Effector memory CD4-positive, alpha-beta T cell (primary cell): ENCODE results near the gene RBM20.
"Not testable (repeated sequence)": the region's sequence is repeated elsewhere in the genome, so short reads cannot be mapped to it uniquely, and the experiment has no call there.

Source experiments
- DNase-seq, 3 donors: peaks; one replicate each; pipeline ENCODE4 v3.0.0-alpha.2; 2020
- H3K27ac ChIP-seq: 2 replicates; pipeline ENCODE4 v1.7.0; 2013; ENCODE audit warnings: mild to moderate bottlenecking, low read length, moderate library complexity; ENCODE audit not compliant: insufficient read depth, poor library complexity, severe bottlenecking
- H3K27me3 ChIP-seq: replicated peaks from 2 replicates; pipeline ENCODE4 v1.7.0; 2013; ENCODE audit warnings: mild to moderate bottlenecking, low read length; ENCODE audit not compliant: insufficient read depth, control insufficient read depth, poor library complexity, severe bottlenecking
- H3K36me3 ChIP-seq: 2 replicates; pipeline ENCODE4 v1.7.0; 2013; ENCODE audit warnings: mild to moderate bottlenecking, low read length, moderate library complexity; ENCODE audit not compliant: control insufficient read depth, insufficient read depth
- H3K4me1 ChIP-seq: 2 replicates; pipeline ENCODE4 v1.7.0; 2013; ENCODE audit warnings: low read length, mild to moderate bottlenecking; ENCODE audit not compliant: control insufficient read depth, insufficient read depth, poor library complexity, severe bottlenecking
- H3K4me3 ChIP-seq: 2 replicates; pipeline ENCODE4 v1.7.0; 2013; ENCODE audit warnings: low read length, low read depth, mild to moderate bottlenecking; ENCODE audit not compliant: insufficient read depth, poor library complexity, severe bottlenecking
- H3K9me3 ChIP-seq: 2 replicates; pipeline ENCODE4 v1.7.0; 2013; ENCODE audit warnings: mild to moderate bottlenecking, low read length, moderate library complexity; ENCODE audit not compliant: control insufficient read depth

The RBM20 gene

GRCh38 chr10:110711382-110711781 lies 67.2 kb downstream of the RBM20 start:
- no peak for DNase-seq
- Histone ChIP-seq H3K4me1 (no peaks in the 10 kb centered on the region), H3K27me3 (no peaks in the 10 kb centered on the region), H3K9me3 (no peaks in the 10 kb centered on the region), H3K4me3 (no peak overlapping the region), H3K27ac (no peak overlapping the region), H3K36me3 (no peaks in the 10 kb centered on the region)

- H3K27me3 ChIP-seq = no peaks in the 10 kb centered on the region
- H3K9me3 ChIP-seq = no peaks in the 10 kb centered on the region
- H3K4me1 ChIP-seq = no peaks in the 10 kb centered on the region
- no peak for DNase-seq
- no peak overlapping the region for H3K27ac ChIP-seq
- no peaks in the 10 kb centered on the region for H3K36me3 ChIP-seq
- no peak overlapping the region for H3K4me3 ChIP-seq
Measured at GRCh38 chr10:110714356-110714755, 70.2 kb downstream of the RBM20 start.

GRCh38 chr10:110717781-110718589 lies 73.8 kb downstream of the RBM20 start:
- H3K27ac ChIP-seq = no peak overlapping the region
- no peak overlapping the region for H3K4me3 ChIP-seq
- H3K27me3 ChIP-seq = no peaks in the 10 kb centered on the region
- H3K36me3 ChIP-seq = no peaks in the 10 kb centered on the region
- no peak for DNase-seq
- no peaks in the 10 kb centered on the region for H3K9me3 ChIP-seq
- no peaks in the 10 kb centered on the region for H3K4me1 ChIP-seq

- H3K27me3 ChIP-seq = no peaks in the 10 kb centered on the region
- peaks cover 30% of the 10 kb centered on the region for H3K4me1 ChIP-seq
- H3K4me3 ChIP-seq = no peak overlapping the region
- no peaks in the 10 kb centered on the region for H3K9me3 ChIP-seq
- H3K36me3 ChIP-seq = no peaks in the 10 kb centered on the region
- H3K27ac ChIP-seq = no peak overlapping the region
- no peak for DNase-seq
Measured at GRCh38 chr10:110721406-110722038, 77.4 kb downstream of the RBM20 start.

- H3K4me1 ChIP-seq = peaks cover 30% of the 10 kb centered on the region
- H3K36me3 ChIP-seq = no peaks in the 10 kb centered on the region
- H3K27me3 ChIP-seq = no peaks in the 10 kb centered on the region
- no peak overlapping the region for H3K27ac ChIP-seq
- DNase-seq = no peak
- H3K9me3 ChIP-seq = no peaks in the 10 kb centered on the region
- no peak overlapping the region for H3K4me3 ChIP-seq
Measured at GRCh38 chr10:110723224-110723891, 79.2 kb downstream of the RBM20 start.

- H3K4me1 ChIP-seq = peaks cover 30% of the 10 kb centered on the region
- H3K4me3 ChIP-seq = peak overlapping the region; percentile 26
- H3K27ac ChIP-seq = peak overlapping the region; percentile 55
- no peaks in the 10 kb centered on the region for H3K27me3 ChIP-seq
- no peaks in the 10 kb centered on the region for H3K36me3 ChIP-seq
- H3K9me3 ChIP-seq = no peaks in the 10 kb centered on the region
- DNase-seq = no peak
Measured at GRCh38 chr10:110724116-110724921, 80.2 kb downstream of the RBM20 start.

- DNase-seq = no peak
Measured at GRCh38 chr10:110724937-110725336, 80.8 kb downstream of the RBM20 start.

GRCh38 chr10:110725801-110726630 lies 81.9 kb downstream of the RBM20 start:
- no peak overlapping the region for H3K4me3 ChIP-seq

More at GRCh38 chr10:110724937-110725336, 80.8 kb downstream of the RBM20 start:
- Histone ChIP-seq H3K27me3 (no peaks in the 10 kb centered on the region), H3K4me3 (no peak overlapping the region), H3K27ac (peak overlapping the region; percentile 55), H3K9me3 (no peaks in the 10 kb centered on the region), H3K4me1 (peaks cover 30% of the 10 kb centered on the region), H3K36me3 (no peaks in the 10 kb centered on the region)

GRCh38 chr10:110727785-110728184 lies 83.6 kb downstream of the RBM20 start:
- not testable (repeated sequence) for DNase-seq, H3K9me3 ChIP-seq, H3K27ac ChIP-seq, H3K27me3 ChIP-seq, H3K36me3 ChIP-seq, H3K4me3 ChIP-seq
- peaks cover 30% of the 10 kb centered on the region for H3K4me1 ChIP-seq

More at GRCh38 chr10:110725801-110726630, 81.9 kb downstream of the RBM20 start:
- H3K9me3 ChIP-seq = no peaks in the 10 kb centered on the region
- H3K27me3 ChIP-seq = no peaks in the 10 kb centered on the region
- no peak for DNase-seq
- no peak overlapping the region for H3K27ac ChIP-seq
- no peaks in the 10 kb centered on the region for H3K36me3 ChIP-seq
- peaks cover 30% of the 10 kb centered on the region for H3K4me1 ChIP-seq
